Inflammatory macrophage treated with lipopolysaccharide for 4 hours (primary cell): ENCODE results near the gene PATJ.

Experiments
- DNase-seq: peaks from one replicate; pipeline ENCODE4 v3.0.0-alpha.2; 2020

The PATJ gene

DNA sequence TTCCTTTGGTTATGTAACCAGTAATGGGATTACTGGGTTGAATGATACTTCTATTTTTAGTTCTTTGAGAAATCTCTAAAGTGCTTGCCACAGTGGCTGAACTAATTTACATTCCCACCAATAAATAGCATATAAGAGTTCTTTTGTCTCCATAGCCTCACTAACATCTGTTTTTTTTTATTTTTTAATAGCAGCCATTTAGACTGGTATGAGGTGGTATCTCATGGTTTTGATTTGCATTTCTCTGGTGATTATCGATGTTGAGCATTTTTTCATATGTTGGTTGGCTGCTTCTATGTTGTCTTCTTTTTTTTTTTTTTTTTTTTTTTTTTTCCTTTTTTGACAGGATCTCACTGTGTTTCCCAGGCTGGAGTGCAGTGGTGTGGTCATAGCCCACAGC is 319.8 kb downstream of the PATJ start:
- DNase-seq: no peak

DNA sequence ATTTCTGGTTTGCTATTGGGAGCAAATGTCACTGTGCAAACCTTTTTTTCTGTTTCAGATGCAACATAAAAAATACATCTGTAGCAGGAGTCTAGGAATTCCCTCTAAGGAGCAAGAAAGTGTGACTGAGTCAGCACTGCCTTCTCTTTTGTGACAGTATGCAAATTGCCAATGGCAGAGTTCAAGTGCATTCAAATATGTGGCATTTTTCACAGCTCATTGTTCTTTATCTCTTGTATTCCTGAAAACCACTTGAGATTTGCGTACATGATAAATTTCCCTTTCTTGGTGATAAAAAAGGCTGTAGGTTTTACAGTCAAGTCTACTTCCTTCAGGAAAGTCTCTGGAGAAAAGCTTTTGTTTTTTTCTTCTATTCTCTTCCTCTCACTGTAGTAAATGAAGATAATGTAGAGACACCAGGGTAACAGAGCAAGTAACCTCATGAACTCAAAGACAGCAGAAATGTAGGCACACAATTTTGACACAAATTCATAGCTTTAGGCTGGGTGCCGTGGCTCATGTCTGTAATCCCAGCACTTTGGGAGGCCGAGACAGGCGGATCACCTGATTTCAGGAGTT is 322.6 kb downstream of the PATJ start:
- DNase-seq: no peak

DNA sequence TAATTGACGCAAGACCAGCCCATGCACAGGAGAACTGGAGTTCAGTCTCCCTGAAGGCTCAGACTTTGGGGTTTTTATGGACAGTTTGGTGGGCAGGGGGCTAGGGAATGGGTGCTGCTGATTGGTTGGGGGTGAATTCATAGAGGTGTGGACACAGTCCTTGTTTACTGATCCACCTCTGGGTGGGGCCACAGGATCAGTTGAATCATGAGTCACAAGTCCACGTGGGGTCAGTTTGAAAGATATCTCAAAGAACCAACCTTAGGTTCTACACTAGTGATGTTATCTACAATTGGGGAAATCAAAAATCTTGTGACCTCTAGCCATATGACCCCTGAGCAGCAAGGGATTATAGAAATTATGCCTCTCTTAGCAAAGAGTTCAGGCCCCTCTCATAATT is 324.4 kb downstream of the PATJ start:
- DNase-seq: no peak

DNA sequence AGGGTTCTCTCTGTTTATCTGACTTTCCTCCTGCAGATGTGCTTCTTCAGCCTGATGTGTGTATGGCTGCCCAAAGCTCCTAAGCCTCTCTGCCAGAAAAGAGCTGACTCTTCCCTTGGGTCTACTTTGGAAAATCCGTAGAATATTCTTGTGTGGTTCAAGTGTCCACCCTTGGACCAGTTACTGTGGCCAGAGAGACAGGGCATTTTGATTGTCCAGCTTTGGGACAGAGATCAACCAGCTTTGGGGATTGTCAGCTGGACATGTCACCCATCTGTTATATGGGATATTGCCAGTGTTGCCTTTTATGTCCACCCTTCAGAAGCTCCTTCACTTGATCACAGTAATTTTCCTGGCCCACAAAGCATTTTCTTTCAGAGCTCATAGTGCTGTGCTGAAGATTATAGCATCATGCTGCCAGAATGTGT is 326.1 kb downstream of the PATJ start:
- no peak for DNase-seq

DNA sequence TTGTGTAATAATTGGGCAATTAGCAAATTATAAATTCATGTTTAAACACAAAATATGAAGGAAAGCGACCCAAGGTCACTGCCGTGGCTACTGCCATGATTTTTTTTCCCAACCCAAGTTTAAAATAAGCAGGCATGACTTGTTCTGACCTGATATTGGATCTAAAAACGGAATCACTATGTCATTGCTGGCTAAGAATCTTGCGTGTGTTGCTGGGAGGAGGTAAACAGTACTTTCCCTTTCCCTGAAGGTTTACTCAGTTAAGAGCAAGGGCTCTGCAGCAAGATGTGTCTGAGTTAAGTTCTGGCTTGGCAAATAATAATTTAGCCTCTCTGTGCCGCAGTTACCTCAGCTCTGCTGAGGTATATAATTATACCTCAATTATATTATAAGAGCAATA is 326.7 kb downstream of the PATJ start:
- DNase-seq: no peak

DNA sequence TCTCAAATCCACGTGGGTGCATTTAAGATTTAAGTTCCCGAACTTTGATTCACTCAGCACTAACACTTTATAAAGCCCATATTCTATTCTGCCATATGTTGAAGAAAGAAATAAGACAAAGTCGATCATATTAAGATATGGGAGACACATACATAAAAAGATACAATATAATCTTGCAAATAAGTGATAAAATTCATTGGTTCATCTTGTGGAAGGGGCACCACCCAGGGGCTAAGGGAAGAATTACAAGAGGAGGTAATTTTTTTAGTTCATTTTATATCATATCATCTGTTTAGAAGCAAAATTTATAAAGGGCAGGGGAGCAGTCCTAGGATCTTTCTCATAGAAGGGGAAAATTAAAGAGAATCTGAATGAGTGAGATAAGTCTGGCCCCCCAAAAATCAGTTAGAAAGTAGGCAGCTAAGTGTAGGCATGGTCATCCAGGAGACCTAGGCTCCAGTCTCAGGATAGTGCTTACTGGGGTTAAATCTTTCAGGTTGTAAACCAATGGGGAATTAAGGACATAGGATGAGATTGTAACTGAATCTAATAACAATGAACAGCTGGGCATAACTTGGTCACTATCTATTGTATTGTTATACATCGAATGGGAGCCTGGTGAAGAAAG is 328.2 kb downstream of the PATJ start:
- no peak for DNase-seq

DNA sequence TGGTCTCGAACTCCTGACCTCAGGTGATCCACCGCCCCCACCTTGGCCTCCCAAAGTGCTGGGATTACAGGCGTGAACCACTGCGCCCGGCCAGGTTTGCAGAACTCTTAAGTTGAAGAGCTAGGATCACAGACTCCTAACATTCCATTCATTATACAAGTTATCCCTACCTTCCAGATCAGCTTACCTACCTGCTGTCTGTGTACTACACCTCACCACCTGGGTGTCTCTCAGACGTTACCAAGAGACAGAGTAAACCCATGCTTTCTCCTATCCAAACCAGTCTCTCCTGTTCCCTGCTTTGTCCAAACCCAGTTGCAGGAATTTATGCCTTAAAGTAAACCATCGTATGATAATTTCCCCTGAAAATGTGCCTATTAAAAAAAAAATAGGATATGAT is 329.4 kb downstream of the PATJ start:
- DNase-seq: no peak

DNA sequence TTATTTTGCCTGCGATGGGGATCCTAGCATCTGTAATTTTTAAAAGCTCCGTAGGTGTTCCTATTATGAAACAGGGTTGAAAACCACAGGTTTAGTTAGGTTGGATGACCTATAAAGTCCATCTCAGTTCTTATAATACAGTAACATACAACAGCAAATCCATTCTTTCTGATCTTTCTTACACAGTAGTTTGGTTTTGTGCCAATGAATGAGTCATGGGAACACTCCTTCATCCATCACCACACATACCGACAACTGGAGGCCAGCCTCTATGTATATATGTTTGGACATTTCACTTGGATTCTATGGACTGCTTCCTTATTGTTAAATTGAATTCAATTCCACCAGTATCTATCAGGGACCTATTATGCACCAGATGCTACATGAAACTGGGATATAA is 334.0 kb downstream of the PATJ start:
- no peak for DNase-seq

DNA sequence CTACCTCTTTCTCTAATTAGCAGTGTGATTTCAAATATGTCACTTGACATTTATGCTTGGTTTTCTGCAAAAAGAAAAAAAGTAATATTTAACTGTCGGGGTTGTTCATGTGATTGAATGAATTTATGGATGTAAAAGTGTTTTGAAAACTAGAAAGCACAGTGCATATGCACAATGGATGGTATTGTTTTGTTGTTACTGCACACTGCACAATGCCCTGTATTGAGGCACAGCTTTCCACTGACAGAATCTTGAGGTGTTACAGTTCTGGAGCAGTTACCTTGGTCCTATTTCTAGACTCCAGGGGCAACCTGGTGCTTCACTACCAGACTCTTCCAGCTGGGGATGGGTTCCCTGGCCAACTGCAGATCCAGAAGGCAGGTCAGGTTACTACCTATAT is 335.5 kb downstream of the PATJ start:
- no peak for DNase-seq

DNA sequence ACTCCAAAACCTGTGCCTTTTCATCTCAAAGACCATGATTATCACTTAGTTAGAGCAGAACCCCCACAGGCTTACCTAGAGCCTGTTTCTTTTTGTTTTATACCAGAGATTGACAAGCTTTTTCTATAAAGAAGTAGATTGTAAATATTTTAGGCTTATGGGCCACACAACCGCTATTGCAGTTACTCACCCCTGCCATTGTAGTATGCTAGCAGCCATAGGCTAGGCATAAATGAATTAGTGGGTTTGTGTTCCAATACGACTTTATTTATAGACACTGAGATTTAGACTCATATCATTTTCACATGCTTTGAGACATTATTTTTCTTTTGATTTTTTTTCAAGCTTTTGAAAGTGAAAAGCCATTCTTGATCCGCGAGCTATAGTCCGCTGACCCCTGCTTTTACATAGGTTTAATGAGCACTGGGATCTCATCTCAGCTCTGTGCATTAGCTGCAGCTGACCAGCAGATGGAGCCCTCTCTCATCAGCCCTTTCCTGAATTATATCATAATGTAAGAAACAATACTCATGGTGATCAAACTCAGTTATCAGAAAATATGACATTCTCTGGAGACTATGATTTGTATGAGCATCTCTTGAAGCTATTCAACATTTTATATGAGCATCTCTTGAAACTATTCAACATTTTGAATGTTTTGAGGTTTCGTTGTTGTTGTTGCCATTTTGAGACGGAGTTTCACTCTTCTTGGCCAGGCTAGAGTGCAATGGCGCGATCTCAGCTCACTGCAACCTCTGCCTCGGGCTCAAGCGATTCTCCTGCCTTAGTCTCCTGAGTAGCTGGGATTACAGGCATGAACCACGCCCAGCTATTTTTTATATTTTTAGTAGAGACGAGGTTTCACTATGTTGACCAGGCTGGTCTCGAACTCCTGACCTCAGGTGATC is 340.4 kb downstream of the PATJ start:
- DNase-seq: peak; percentile 30

DNA sequence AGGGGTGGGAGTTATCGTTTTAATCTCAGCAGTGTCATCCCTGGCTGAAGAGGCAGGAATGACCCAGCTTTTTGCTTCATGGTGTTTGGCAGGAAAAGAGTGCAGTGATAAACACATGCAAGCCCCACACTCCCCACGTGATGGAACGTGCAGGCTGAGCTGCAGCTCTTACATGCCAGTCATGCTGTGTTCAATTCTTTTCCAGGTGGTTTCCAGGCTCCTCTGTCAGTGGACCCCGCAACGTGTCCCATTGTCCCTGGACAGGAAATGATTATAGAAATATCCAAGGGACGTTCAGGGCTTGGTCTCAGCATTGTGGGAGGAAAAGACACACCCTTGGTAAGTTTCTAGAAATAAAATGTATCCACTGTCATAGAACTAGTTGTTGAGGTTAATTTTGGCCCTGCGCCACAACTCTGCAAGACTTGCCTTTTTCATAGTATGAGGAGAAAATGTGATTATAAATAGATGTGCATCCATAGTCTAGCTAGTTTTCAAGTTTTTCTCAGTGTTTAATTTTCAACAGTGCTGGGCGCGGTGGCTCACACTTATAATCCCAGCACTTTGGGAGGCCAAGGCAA is 342.1 kb downstream of the PATJ start:
- DNase-seq: no peak

DNA sequence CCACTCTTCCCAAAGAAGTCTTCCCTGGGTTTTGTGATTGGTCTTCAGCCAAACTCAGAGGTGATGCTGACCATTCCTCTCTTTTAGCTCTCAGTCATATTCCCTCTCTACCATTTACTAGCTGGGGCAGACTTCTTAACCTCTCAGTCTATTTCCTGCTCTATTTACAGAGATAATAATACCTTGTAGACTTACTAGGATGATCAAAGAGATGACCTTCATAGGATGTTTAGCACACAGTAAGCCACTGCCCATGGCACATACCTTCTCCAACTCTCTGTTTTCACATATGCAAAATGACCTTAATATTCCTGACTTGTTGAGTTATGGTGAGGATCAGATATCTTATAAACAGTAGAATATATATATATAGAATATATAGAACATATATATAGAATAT is 346.2 kb downstream of the PATJ start:
- no peak for DNase-seq

DNA sequence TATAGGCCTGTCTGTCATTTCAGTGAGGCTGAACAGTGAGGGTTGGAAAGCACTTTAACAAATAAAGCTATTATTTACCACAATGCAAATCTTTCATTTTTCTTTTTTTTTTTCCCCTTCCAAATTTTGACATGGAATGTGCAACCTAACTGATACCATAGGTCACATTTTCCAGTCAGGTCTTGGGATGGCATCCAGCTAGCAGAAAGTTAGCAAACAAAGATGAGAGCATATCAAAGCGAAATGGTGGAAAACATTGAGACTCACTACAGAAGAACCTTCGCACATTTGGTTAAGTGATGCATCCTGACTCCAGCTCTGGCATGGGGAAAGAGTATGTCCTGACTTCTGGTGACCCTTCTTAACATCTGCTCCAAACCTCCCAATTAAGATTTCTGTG is 347.3 kb downstream of the PATJ start:
- DNase-seq: no peak

DNA sequence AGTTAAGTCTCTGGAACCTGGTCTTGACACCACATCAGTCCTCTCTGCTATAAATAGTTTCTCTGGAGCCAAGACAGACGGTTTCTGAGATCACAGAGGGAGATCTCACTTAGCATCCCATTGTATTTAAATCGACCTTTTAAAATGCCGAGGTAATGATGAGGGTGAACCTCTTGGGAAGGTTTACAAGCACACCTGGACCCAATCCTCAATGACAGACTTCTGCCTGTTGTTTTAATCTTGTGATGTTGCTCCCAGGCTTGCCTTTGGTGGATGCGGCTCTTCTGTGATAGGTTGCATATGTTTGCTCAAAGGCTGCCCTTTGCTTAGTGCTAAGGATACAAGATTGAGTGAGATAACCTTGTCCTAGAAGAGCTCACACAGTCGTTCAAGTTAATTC is 347.7 kb downstream of the PATJ start:
- DNase-seq: no peak

DNA sequence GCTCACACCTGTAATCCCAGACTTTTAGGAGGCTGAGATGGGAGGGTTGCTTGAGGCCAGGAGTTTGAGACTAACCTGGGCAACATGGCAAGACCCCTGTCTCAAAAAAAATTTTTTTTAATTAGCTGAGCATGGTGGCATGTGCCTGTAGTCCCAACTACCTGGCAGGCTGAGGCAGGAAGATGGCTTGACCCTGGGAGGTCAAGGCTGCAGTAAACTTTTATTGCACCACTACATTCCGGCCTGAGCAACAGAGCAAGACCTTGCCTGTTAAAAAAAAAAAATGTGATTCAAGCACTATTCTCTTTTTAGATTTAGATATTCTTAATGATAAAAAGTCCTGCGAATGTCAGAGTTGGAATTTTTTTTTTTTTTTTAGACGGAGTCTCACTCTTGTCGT is 349.8 kb downstream of the PATJ start:
- DNase-seq: no peak

DNA sequence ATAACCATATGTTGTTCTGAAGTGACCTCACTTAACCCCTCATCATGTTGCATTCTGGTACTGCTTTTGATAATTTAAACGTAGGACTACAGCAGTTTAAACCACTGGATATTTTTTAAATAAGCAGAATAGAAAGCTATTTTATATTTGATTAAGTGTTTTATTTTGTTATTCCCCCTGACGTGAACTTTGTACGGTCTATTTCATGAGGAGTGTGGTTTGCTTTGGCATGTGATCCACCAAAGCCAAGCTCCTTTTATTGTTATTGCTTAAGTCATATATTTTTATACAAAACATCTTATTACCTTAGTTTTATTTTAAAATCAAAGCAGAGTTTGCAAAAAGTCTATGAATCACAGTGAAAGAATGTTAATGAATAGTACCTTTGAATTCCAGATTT is 351.0 kb downstream of the PATJ start:
- no peak for DNase-seq

DNA sequence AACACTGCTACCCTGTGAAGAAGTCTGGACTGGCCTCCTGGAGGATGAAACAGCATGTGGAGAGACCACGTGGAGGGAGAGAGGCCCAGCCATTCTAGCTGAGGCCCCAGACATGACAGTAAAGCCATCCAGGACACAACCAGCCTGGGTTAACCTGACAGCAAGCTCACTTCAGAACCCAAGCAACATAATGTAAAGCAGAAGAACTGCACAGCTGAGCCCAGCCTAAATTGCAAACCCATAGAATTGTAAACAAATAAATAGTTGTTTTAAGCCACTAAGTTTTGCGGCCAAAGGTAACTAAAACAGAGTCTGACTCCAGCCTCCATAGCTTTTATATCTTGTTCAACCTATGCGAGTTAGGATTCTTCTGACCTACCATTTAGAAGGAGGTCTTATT is 355.2 kb downstream of the PATJ start:
- DNase-seq: no peak

DNA sequence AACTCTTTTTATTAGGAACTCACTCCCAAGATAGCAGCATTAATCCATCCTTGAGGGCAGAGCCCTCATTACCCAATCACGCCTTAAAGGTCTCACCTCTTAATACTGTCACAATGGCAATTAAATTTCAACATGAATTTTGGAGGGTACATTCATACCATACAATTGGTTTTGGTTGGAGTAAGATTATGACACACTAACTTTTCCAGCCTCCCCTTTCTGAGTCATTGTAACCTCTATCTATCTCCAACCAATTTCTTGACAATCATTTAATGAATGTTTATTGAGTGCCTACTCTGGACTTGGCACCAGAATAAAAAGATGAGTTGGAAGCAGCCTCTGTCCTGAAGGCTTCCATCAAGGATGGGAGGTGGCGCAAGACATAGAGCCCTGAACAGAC is 358.2 kb downstream of the PATJ start:
- no peak for DNase-seq

DNA sequence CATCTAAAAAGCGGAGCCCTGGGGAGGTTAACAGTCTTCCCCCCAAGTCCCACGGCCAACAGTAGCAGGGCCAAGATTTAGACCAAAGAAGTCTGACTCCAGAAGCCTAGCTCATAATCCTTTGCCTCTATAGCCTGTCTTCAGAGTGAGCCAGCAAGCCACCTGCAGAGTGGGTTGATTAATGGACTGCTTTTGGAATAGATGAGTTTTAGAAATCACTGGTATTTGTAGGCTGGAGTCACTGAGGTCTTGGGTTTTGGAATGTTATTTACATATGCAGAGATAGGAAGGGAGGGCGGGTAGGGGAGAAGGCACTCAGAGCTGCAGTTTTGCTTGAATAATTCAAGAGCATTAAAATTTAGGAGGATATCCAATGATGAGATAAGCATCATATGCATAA is 361.6 kb downstream of the PATJ start:
- no peak for DNase-seq

DNA sequence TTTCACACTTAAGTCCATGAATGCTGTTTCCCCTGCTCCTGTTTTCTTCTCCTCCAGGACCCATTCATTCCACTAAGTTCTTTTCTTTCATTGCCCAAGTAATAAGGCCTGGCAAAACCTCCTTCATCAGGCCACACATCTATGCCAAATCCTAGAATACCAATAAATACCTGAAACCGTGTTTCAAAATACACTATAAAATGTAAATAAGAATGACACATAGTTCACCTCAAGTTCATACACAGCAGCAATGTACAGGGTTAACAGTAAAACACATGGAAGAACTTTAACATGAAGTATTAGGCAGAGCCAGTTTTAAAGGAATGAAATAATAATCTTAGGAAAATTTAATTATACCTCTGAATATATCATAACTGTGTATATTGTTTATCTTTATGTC is 365.6 kb downstream of the PATJ start:
- no peak for DNase-seq

DNA sequence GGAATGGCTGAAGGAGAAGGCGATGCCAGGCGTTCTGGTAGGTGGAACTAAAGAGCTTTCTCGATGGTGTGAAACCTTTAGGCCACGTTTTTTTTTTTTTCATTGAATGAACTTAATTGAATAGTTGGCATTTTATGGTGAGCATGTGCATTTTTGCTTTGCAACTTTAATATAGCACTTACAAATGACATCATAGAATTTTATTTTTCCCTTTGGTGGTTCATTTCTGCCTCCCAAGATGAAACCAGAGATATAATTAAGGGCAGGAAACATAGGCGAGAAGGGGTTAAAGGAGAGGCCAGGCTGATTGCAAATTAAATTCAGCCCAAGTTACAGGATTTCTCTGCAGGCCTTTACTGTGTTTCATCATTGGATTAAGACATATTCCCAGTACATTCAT is 366.8 kb downstream of the PATJ start:
- DNase-seq: no peak

DNA sequence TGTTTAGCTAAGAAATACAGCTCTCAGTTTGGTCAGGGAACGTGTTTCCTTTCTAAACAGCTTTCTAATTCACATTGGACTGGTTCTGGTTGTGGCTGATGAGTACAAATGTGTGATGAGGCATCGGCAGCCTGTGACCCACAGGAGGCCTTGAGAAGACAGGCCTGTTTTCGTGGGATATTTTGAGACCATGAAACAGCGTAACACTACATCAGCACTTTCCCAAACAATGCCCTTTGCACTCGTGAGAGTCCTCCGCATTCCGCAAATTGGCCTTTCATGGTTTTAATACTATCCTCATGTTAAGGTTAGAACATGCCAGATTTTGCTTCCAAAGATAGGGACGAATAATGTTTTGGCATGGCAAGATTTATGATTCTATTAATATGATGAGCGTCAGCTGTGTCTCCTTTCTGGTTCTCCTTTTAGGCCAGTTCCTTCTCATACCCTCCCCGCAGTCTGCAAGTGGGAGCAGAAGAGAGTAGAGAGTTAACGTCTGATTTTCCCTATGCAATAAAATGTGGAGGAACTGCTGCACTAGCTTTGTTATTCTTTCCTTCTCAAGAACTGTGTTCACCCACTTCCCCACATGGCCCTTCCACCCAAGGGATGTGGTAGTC is 368.0 kb downstream of the PATJ start:
- no peak for DNase-seq

DNA sequence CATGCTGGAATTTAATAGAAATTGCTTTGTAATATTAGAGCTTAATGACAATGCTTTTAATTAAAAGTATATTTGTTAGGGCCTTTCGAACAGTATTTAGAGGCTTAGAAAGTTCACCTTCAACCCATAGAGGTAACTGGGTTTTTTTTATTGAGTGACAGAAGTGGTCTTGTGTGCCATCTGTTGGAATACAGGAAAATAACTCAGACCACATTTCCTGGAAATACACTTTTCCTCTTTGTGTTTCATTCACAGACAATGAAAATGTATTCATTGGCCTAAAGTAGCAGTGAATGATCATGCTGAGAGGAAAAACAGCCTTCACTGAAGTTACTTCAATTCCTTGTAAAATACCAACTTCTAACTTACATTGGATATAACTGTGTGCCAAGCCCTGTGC is 368.8 kb downstream of the PATJ start:
- DNase-seq: no peak

DNA sequence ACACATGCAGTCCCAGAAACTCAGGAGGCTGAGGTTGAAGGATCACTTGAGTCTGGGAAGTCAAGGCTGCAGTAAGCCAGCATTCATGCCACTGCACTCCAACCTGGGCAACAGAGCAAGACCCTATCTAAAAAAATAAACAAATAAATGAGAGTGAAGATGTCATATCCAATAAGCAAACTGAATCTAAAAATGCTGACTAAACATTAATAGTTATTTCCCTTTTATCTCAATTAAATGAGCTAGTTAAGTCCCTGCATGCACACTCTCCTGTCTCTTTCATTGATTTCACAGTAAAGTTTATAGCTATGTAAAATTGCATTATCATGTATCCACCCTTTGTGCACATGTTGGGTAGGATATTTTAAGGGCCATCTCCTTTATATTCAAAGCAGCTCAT is 371.2 kb downstream of the PATJ start:
- DNase-seq: no peak
